SIG-M5 treated with dmso at 0.1 percent for 504 hours (cell line): ENCODE data around the gene MARK2.
A peak's percentile ranks its signal among the peaks of the same experiment; 100 is the strongest.

Experiments used
- DNase-seq: peaks from one replicate; lab custom pipeline; 2025; ENCODE audit not compliant: unreplicated experiment; lab: John Stamatoyannopoulos, UW

Gene MARK2

DNA sequence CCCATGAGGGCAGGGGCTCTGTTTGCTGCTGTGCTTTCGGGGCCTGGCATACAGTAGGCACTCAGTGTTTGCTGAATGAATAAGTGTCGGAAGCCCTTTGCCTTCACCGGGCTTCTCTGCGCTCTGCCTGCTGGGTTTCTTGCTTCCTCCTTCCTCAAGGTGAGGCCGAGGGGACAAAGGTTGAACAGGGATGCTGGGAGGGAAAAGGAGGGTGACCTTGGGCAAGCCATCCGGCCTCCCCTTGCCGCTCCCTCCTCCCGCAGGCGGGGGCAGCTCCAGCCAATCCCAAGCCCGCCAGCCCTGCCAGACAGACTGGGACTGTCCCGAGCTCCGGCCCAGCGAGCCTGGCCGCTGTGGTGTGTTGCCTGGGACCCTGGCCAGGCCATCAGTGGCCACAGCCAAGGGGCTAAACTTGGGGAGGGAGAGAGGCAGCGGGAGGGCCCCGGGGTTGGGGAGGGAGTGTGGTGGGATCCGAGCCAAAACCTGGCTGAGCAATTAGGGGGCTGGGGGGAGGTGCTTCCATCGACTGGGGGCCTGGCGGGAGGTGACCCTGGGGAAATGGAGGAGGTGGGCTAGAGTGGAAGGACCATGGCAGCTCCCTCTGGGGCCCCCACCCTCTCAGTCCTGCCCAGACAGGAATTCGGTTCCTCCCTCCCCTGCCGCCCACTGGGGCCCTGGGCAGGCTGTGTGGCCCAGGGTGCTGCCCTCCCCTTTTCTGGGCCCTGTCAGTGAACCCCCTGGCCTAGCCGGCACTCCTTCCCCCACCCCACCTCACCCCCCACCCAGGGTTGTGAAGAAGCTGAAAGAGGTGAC lies 81.4 kb downstream of the MARK2 start:
- DNase-seq = no peak

DNA sequence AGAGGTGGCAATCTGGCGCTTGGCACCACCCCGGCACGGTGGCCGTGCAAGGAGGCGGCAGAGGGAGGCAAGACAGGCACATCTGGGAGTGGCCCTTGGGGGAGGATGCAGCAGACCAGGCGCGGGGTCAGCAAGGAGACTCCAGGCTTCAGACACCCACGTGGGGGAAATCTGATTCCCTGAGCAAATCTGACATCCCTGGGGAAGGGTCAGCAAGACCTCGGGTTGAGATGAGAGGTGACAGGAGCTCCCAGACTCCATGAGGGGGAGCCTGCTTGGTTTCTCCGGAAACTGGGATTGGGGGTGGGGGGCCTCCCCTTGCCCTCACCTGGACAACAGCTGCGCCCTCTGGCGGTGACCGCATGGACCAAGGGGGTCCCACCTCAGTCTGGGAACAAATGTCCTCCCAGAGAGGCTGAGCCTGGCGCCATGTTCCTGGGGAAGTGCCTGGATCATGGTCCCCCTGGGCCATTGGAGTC lies 82.1 kb downstream of the MARK2 start:
- no peak for DNase-seq

DNA sequence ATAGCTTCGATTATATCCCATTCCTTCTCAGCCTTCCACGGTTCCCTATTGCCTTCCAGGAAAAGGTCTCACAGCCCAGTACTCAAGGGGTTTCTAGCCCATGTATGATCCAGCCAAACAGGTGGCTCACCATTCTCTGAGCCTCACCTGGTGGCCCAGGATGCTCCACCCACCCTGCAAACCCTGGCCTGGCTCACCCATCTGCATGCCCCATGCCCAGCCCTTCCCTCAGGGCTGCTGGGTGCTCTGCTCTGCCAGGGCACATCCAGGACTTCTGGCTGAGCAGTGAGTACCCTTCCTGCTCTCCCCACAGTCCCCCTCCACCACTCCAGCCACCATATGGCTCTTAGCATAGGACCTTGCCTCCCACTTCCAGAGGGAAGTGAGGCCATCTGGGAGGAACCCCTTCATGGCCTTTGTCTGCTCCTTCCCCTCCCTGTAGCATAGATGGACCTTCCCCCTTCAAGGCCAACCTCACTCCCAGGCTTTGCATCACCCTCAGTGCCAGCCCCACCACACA lies 83.8 kb downstream of the MARK2 start:
- DNase-seq = no peak

- DNase-seq = no peak
Observed at GRCh38 chr11:63923319-63923718, 84.4 kb downstream of the MARK2 start.

DNA sequence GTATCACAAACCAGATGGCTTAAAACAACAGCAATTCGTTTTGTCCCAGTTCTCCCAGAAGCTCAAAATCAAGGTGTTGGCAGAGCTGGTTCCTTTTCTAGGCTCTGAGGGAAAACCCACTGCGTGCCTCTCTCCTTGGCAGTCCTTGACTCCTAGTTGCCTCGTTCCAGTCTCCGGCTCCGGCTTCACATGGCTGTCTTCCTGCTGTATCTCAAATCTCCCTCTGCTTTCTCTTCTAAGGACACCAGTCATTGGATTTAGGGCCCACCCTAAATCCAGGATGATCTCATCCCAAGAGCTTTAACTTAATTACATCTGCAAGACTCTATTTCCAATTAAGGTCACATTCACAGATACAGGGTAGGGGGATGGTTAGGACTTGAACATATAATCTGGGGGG lies 90.7 kb downstream of the MARK2 start:
- DNase-seq = no peak

GRCh38 chr11:63931045-63931444 lies 92.1 kb downstream of the MARK2 start:
- DNase-seq = no peak

GRCh38 chr11:63931876-63932275 lies 93.0 kb downstream of the MARK2 start:
- DNase-seq = no peak

DNA sequence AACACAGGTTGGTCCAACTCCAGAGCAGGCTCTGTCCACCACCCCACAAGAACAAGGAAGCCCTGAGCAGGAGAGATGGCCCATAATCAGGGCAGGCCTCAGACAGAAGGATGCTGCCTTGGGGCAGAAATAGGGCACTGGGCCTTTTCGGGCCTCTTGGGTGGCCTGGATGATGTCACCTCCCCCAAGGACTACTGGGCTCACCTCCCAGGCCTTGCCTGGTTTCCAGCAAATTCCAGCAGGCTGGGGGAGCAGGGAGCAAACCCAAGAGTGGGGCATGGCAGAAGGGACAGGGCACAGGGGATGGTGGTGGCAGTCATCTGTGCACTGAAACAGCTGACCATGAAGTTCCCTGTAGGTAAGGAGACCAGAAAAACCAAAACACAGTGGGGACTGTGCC lies 94.5 kb downstream of the MARK2 start:
- DNase-seq = no peak

DNA sequence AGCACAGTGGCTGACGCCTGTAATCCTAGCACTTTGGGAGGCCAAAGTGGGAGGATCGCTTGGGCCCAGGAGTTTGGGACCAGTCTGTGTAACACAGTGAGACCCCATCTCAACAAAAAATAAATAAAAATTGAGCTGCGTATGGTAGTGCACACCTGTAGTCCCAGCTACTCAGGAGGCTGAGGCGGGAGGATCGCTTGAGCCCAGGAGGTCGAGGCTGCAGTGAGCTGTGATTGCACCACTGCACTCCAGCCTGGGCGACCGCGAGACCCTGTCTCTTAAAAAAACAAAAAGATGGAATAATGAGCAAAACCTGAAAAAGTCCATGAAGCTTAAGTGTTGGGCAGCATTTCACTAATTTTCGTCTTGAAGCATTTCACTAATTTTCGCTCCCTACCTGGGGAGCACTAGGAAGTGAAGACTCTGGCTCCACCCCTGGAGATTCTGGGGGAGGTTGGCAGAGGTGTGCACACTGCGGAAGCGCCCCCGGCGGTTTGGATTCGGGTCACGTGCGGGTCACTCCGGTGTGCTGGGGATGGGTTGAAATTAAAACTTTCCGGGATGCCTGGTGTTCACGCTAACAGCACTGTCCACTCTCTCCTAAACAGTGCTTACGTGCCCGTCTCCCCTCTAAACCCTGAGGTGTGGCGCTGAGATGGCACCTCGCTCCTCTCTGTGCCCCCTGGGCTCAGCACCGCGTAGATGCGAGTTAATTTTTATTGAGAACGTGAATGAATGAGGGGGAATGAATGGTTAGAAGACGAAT lies 99.0 kb downstream of the MARK2 start:
- no peak for DNase-seq

DNA sequence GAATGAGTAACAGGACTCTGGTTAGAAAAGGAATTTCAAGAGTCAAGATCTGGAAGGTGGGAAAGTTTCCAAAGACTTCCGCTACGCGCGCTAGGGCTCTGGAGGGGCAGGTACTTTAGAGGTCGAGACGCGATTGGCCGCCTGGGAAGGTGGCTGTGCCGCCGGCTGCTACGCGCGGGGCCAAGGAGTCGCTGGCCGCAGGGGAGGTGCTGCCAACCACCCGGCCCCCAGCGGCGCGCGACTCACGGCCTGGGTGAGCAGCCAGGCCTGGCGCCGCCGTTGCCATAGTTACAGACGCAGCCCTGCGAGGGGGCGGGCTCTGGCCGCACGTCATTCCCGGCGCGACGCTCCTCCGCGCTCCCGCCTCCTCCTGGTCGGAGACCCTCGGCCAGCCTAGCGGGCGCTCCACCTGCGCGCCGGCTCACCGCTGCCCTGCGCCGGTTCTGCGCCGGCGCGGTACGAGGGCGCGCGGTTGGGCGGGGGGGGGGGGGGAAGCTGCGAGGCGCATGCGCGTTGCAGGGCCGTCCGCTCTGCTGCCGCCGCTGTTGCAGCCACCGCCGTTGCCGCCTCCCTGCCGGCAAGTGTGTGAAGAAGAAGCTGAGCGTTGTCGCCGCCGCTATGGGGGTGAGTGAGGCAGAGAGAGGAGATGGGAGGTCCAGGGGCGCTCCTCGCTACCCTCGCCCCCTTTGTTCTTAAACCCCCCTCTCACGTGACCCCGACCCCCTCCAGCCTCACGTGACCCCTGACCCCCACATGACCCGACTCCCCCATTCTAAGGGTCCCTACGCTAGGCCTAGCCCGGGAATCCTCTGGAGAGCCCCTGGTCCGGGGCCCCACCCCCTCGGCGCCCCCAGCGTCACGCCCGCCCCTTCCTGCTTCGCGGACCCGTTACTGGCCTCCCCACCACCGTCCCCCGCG lies 99.8 kb downstream of the MARK2 start, which contains the start of gene NAA40:
TSS of gene NAA40 (plus strand) at position 524 of the 918 bp plus-strand sequence. CDS start at position 619, 95 bp downstream.
- peak; percentile 90 for DNase-seq

GRCh38 chr11:63939397-63939891 lies 100.5 kb downstream of the MARK2 start:
- DNase-seq = peak; percentile 11

DNA sequence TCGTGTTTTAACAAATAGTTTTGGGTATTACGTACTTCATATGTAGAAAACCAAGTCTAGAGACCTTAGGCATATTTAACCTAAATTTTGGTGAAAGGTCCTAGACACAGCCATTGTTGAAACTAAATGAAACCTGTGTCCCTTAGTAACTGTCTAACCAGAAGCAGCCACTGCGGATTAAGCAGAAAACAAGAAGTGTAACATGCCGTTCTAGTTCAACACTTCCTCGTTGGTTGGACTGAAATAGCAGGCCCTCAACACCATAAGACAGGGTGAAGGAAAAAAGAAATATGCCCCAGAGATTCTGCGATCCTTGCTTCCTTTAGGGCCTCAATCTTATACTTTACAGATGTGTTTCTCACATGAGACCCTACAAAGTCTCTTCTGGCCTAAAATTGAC lies 101.9 kb downstream of the MARK2 start:
- peak; percentile 78 for DNase-seq

- no peak for DNase-seq
Observed at GRCh38 chr11:63941901-63942300, 103.0 kb downstream of the MARK2 start.

DNA sequence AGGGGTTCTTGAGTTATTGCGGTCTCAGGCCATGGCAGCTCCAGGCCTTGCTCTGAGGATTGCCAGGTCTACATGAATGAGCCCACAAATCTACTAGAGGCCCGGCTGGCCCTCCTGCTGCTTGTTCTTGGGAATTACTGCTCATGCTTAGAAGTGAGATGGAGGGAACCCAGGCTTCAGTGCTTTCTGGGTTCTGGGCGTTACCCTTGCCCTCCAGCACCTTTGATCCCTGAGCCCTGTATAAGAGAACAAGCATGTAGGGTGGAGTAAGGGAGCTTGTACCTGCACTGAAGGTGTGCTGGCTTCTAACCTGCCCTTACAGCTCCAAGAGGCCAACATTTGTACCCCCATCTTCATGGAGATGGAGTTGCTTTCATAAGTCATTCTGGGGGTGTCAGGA lies 103.9 kb downstream of the MARK2 start:
- DNase-seq = no peak

GRCh38 chr11:63944987-63945386 lies 106.1 kb downstream of the MARK2 start:
- no peak for DNase-seq

DNA sequence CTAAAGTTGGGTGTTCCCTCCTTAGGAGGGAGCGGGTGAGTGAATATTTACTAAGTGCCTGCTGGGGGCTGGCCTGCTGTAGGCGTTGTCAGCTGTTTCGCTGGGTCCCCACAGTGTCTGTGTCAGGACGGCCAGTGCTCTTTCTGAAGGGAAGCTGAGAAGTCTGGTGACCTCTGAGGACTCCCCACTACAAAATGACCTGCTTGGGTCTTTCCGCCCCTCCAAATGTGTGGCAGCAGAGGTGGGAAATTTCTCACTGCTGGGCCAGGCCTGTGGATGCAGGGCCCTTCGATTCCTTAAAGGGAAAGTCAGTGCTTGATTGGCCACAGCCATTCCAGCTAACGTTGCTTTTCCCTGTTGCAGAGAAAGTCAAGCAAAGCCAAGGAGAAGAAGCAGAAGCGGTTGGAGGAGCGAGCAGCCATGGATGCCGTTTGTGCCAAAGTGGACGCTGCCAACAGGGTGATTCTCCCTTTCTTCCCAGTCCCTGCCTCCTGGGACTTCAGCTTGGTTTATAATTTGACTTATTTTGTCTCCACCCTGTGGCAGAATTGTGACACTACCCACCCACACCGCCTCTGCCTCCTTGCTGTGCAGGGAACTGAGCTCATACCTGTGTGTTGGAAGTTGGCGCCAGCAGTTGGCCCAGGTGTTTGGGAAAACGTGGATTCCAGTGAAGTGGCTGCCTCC lies 106.7 kb downstream of the MARK2 start:
- DNase-seq = peak; percentile 61

DNA sequence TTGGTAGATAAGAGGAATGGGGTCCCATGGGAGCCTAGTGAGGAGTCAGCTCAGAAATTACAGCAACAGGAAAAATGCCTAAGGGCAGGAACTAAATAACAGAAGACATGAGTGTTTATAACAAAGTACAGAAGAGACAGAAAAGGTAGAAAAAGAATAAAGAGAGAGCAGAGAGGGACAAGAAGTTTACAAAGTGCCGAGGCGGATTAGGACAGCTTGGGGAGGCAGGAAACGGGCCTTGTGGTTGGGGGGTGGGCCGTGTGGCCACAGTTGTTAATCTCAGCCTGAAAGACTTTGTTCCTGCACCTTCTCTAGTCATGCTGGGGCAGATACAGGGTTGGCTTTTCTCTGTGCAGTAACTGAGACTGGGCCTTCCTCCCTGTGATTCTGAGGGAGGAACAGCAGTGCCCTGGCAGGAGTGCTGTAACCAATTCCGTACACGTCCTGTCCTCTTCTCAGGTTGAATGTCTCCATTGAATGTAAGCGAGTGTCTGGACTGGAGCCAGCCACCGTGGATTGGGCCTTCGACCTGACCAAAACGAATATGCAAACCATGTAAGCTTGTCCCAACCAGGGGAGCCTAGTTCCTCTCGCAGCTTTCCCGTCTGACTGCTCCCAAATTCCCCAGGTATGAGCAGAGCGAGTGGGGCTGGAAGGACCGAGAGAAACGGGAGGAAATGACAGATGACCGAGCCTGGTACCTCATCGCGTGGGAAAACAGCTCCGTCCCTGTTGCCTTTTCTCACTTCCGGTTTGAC lies 113.0 kb downstream of the MARK2 start:
- DNase-seq = no peak

- no peak for DNase-seq
Observed at GRCh38 chr11:63952570-63952969, 113.7 kb downstream of the MARK2 start.

GRCh38 chr11:63958008-63958407 lies 119.1 kb downstream of the MARK2 start:
- DNase-seq = no peak
